SH-SY5Y (cell line): ENCODE results near the gene CRTAC1.

Experiments
- GATA2 ChIP-seq: IDR thresholded peaks from 2 replicates; pipeline ENCODE4 v1.6.1; 2011; ENCODE audit warnings: mild to moderate bottlenecking, low read depth, low read length
- GATA3 ChIP-seq: IDR thresholded peaks from 2 replicates; pipeline ENCODE4 v1.6.1; 2011; ENCODE audit warnings: low read depth, mild to moderate bottlenecking, low read length, moderate library complexity

GRCh38 chr10:97974100-97974499 lies 56.3 kb downstream of the CRTAC1 start:
- no peak for TF ChIP-seq GATA3
- TF ChIP-seq GATA2: no peak
